RCC 7860 (cell line): ENCODE results near the gene PRIMPOL.
"Not testable (repeated sequence)": the region's sequence is repeated elsewhere in the genome, so short reads cannot be mapped to it uniquely, and the experiment has no call there.

Source experiments
- DNase-seq: peaks from one replicate; pipeline ENCODE4 v3.0.0-alpha.2; 2015; ENCODE audit warnings: low spot score
- FAIRE-seq: peaks from 2 replicates; lab custom pipeline; 2012; peaks lifted over from hg19 to GRCh38; lab: Jason Lieb, UNC

PRIMPOL gene

GRCh38 chr4:184702114-184702513 lies 52.6 kb downstream of the PRIMPOL start:
- FAIRE-seq: no peak
- DNase-seq: no peak

GRCh38 chr4:184705692-184706091 lies 56.2 kb downstream of the PRIMPOL start:
- DNase-seq (no peak), FAIRE-seq (no peak)

- no peak for DNase-seq
- no peak for FAIRE-seq
Measured at GRCh38 chr4:184706453-184706852, 56.9 kb downstream of the PRIMPOL start.

GRCh38 chr4:184712322-184712721 lies 62.8 kb downstream of the PRIMPOL start:
- FAIRE-seq (no peak), DNase-seq (no peak)

- DNase-seq (no peak), FAIRE-seq (no peak)
Measured at GRCh38 chr4:184713887-184714286, 64.3 kb downstream of the PRIMPOL start.

GRCh38 chr4:184715526-184715925 lies 66.0 kb downstream of the PRIMPOL start:
- DNase-seq (no peak), FAIRE-seq (no peak)

GRCh38 chr4:184719407-184719806 lies 69.9 kb downstream of the PRIMPOL start:
- FAIRE-seq (no peak), DNase-seq (no peak)

- FAIRE-seq: no peak
- no peak for DNase-seq
Measured at GRCh38 chr4:184721254-184721653, 71.7 kb downstream of the PRIMPOL start.

- no peak for DNase-seq
Measured at GRCh38 chr4:184722798-184723197, 73.3 kb downstream of the PRIMPOL start.

GRCh38 chr4:184727430-184727829 lies 77.9 kb downstream of the PRIMPOL start:
- FAIRE-seq (no peak), DNase-seq (no peak)

More at GRCh38 chr4:184722798-184723197, 73.3 kb downstream of the PRIMPOL start:
- no peak for FAIRE-seq

- no peak for DNase-seq
- no peak for FAIRE-seq
Measured at GRCh38 chr4:184728858-184729257, 79.3 kb downstream of the PRIMPOL start.

- DNase-seq (no peak), FAIRE-seq (no peak)
Measured at GRCh38 chr4:184729946-184730345, 80.4 kb downstream of the PRIMPOL start.

GRCh38 chr4:184731056-184731455 lies 81.5 kb downstream of the PRIMPOL start:
- no peak for DNase-seq
- FAIRE-seq: no peak

GRCh38 chr4:184732126-184732525 lies 82.6 kb downstream of the PRIMPOL start:
- DNase-seq: no peak
- no peak for FAIRE-seq

GRCh38 chr4:184733654-184734524 lies 84.4 kb downstream of the PRIMPOL start, which contains the start of gene CENPU:
CENPU (minus strand) TSS chr4:184734096; CDS start chr4:184734062, 34 bp downstream.
- FAIRE-seq: peak; percentile 31
- DNase-seq: peak; percentile 93

- no peak for FAIRE-seq
- no peak for DNase-seq
Measured at GRCh38 chr4:184734758-184735157, 85.2 kb downstream of the PRIMPOL start.

GRCh38 chr4:184739575-184739974 lies 90.0 kb downstream of the PRIMPOL start:
- FAIRE-seq, DNase-seq: not testable (repeated sequence)

- FAIRE-seq (no peak), DNase-seq (no peak)
Measured at GRCh38 chr4:184740980-184741391, 91.4 kb downstream of the PRIMPOL start.

- DNase-seq, FAIRE-seq: not testable (repeated sequence)
Measured at GRCh38 chr4:184741651-184742050, 92.1 kb downstream of the PRIMPOL start.

GRCh38 chr4:184743650-184744049 lies 94.1 kb downstream of the PRIMPOL start:
- no peak for FAIRE-seq
- DNase-seq: no peak

GRCh38 chr4:184744236-184744635 lies 94.7 kb downstream of the PRIMPOL start:
- DNase-seq (no peak), FAIRE-seq (no peak)
